Sigmoid colon (tissue), 7 donors: ENCODE measurements around the gene RPS15. TPM values are rescaled to one million over a fixed set of nuclear protein-coding genes. Genes with fewer than 3 reads are reported as not detected.

Experiments
- DNase-seq: peaks from one replicate; pipeline ENCODE4 v3.0.0-alpha.2; 2019
- H3K27ac ChIP-seq, 4 donors: fragments of 200-600 bp; sonication (generic); one replicate each; pipeline ENCODE4 v1.5.1; 2016 to 2019; ENCODE audit warnings: mild to moderate bottlenecking in 1 of 4
- H3K27me3 ChIP-seq, 3 donors: fragments of 200-600 bp; sonication (generic); one replicate each; pipeline ENCODE4 v1.5.1; 2019; ENCODE audit warnings: mild to moderate bottlenecking in 1 of 3
- H3K36me3 ChIP-seq, 4 donors: fragments of 200-600 bp; sonication (generic); one replicate each; pipeline ENCODE4 v1.5.1; 2016 to 2019
- H3K4me1 ChIP-seq, 4 donors: fragments of 200-600 bp; sonication (generic); one replicate each; pipeline ENCODE4 v1.5.1; 2017 to 2019
- H3K4me3 ChIP-seq, 4 donors: fragments of 200-600 bp; sonication (generic); one replicate each; pipeline ENCODE4 v1.5.1; 2017 to 2019; ENCODE audit warnings: mild to moderate bottlenecking in 2 of 4, moderate library complexity in 1 of 4
- H3K9me3 ChIP-seq, 4 donors: fragments of 200-600 bp in 3 of 4; sonication (generic) in 3 of 4; one replicate each; pipeline versions ENCODE4 v1.5.1 to v1.6.1; 2013 to 2019
- EP300 ChIP-seq, 4 donors: sonication (generic); formaldehyde crosslinking; IDR thresholded peaks; one replicate each; pipeline ENCODE4 v1.6.1; 2017; ENCODE audit warnings: antibody characterized with exemption in 4 of 4
- POLR2A ChIP-seq, 2 donors: fragments of 450-650 bp; IDR thresholded peaks; one replicate each; pipeline ENCODE4 v1.6.1; 2016; ENCODE audit warnings: antibody characterized with exemption in 2 of 2, mild to moderate bottlenecking in 2 of 2, moderate library complexity in 2 of 2
- POLR2AphosphoS5 ChIP-seq, 4 donors: sonication (generic); formaldehyde crosslinking; IDR thresholded peaks; one replicate each; pipeline ENCODE4 v1.6.1; 2017; ENCODE audit warnings: antibody characterized with exemption in 4 of 4
- WGBS, 2 donors: extraction: QIAGEN DNeasy Blood & Tissue Kit; methylation state at CpG; one replicate each; pipeline ENCODE4 v1.1.7; 2013; 5-methylcytosine and 5-hydroxymethylcytosine counted together
- intact Hi-C: fragments of 100-400 bp; cut with DNase I; formaldehyde crosslinking; loops from one replicate; pipeline ENCODE4 v1.15.1; 2023
- polyA plus RNA-seq, 3 donors: library from polyadenylated mRNA; stranded (reverse); fragments of 200-250 nt; gene quantifications; one replicate each; pipeline ENCODE4 v1.2.3, GENCODE V29; 2013
- total RNA-seq, 4 donors: library from RNA; depleted of rRNA; stranded (reverse); fragments of >200 nt; gene quantifications; one replicate each; pipeline ENCODE4 v1.1.0, GENCODE V29; 2016
- TF ChIP-seq, protein P1 (sequence below), 4 experiments: fragments of 450-650 bp in 3 of 4; fragments of 200-600 bp in 1 of 4; IDR thresholded peaks; one replicate each; pipeline ENCODE4 v1.5.1; 2016 to 2019; ENCODE audit warnings: antibody characterized with exemption in 4 of 4, mild to moderate bottlenecking in 3 of 4, moderate library complexity in 2 of 4
- donor health status: healthy with polysubstance abuse.
- donor health status: Bipolar disorder and iron deficiency.
- donor health status: healthy.

RPS15 gene
- total and polyA plus RNA-seq, 7 donors, result 2,516 to 5,641 (median 3,724) TPM

DNA sequence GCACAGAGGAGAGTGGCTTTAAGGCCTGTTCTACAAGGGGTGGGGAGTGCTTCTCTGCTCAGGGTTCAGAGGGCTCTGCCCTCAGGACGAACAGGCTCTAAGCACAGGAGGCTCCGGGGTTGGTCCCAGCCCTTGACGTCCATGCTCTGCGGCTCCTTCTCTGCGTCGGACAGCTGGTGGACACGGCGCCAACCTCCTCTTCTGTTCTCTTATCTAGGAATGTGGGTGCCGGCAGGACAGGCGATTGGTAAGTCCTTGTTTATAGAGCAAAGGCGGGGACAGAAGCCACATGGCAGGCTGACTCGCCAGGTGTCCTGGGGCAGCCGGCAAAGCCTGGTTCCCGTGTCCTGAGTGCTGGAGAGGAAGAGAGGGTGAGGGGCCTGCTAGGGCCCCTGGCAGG, 8.4 kb upstream of the RPS15 start:
- TF ChIP-seq EP300 (IDR thresholded peaks at IDR 0.05), result no peak
- TF ChIP-seq, protein P1, sequence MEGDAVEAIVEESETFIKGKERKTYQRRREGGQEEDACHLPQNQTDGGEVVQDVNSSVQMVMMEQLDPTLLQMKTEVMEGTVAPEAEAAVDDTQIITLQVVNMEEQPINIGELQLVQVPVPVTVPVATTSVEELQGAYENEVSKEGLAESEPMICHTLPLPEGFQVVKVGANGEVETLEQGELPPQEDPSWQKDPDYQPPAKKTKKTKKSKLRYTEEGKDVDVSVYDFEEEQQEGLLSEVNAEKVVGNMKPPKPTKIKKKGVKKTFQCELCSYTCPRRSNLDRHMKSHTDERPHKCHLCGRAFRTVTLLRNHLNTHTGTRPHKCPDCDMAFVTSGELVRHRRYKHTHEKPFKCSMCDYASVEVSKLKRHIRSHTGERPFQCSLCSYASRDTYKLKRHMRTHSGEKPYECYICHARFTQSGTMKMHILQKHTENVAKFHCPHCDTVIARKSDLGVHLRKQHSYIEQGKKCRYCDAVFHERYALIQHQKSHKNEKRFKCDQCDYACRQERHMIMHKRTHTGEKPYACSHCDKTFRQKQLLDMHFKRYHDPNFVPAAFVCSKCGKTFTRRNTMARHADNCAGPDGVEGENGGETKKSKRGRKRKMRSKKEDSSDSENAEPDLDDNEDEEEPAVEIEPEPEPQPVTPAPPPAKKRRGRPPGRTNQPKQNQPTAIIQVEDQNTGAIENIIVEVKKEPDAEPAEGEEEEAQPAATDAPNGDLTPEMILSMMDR (IDR thresholded peaks at IDR 0.05), result no peak
- Histone ChIP-seq H3K27ac (no peak overlapping the region), H3K36me3 (peaks cover 38 to 99% (median 65%) of the 10 kb centered on the region in 4 donors), H3K27me3 (no peaks in the 10 kb centered on the region), H3K4me1 (no peaks in the 10 kb centered on the region), H3K4me3 (no peak overlapping the region), H3K9me3 (no peaks in the 10 kb centered on the region)
- DNase-seq, result no peak
- 31 to 73% methylated on average over 14 of the region's 14 CpGs for WGBS, 2 donors
- intact Hi-C loops, result no loop called here

DNA sequence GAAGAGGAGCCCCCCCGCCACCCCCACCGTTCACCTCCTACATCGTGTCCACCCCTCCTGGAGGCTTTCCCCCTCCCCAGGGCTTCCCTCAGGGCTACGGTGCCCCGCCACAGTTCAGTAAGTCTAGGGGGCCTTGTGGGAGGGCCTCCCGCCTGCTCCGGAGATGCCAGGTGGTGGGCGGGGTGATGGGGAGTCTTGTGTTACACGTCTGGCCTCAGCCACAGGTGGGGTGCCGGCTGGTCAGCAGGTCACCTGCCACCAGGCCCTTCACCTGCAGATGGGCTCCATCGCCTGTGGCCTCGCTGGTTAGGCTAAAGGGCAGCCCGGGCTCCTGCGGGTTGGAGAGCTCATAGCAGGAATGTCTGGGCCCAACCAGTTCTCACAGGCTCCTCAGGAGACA, 8.0 kb upstream of the RPS15 start:
- H3K4me1 ChIP-seq, result no peaks in the 10 kb centered on the region
- DNase-seq, result no peak
- no peak for TF ChIP-seq POLR2AphosphoS5 (IDR thresholded peaks at IDR 0.05)
- TF ChIP-seq EP300 (IDR thresholded peaks at IDR 0.05), result no peak
- TF ChIP-seq, protein P1 (IDR thresholded peaks at IDR 0.05), result no peak
- TF ChIP-seq POLR2A (IDR thresholded peaks at IDR 0.05), result no peak
- intact Hi-C loops, result no loop called here
- no peak overlapping the region for H3K4me3 ChIP-seq
- 87 to 88% methylated on average over 14 of the region's 14 CpGs for WGBS, 2 donors
- no peak overlapping the region for H3K27ac ChIP-seq
- H3K9me3 ChIP-seq, result no peaks in the 10 kb centered on the region
- peaks cover 38 to 99% (median 61%) of the 10 kb centered on the region in 4 donors for H3K36me3 ChIP-seq
- no peaks in the 10 kb centered on the region for H3K27me3 ChIP-seq

DNA sequence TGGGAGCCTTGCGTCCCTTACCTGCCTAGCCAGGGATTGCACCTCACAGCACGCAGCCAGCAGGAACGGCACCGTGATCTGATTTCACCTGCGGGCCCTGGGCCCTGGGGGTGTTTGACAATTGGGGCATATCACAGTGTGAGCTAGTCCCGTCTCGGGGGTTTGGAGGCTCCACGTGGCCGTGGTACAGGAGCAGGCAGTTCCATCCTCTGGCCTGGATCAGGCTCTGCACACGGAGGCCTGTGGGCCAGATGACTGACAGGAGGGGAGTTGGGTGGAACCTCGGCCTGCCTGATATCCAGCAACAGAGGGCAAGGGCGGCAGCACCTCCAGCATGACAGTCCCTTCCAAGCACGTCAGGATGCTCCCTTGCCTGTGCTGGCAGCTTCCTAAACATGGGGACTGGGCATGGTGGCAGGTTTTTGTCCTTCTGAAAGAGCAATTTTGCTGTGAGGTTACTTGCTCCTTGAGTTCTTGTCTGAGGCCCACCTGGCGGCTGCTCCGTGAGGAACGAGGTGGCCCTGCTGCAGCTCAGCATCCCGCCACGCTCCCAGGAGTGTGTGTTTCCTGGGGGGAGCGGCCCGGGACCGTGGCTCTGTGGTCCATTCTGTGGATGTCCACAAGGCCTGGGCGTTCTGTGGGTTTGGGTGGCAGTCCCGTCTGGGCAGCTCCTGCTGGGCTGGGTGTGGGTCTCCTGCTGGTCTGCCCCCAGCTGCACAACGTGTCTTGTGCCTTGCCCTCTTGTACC, 6.3 kb upstream of the RPS15 start:
- intact Hi-C loops, result no loop called here
- DNase-seq, result no peak
- TF ChIP-seq POLR2A (IDR thresholded peaks at IDR 0.05), result no peak
- TF ChIP-seq EP300 (IDR thresholded peaks at IDR 0.05), result no peak
- TF ChIP-seq, protein P1 (IDR thresholded peaks at IDR 0.05), result no peak
- no peak for TF ChIP-seq POLR2AphosphoS5 (IDR thresholded peaks at IDR 0.05)
- Histone ChIP-seq H3K9me3 (no peaks in the 10 kb centered on the region), H3K36me3 (peaks cover 38 to 89% (median 54%) of the 10 kb centered on the region in 4 donors), H3K27ac (no peak overlapping the region), H3K27me3 (no peaks in the 10 kb centered on the region), H3K4me1 (no peaks in the 10 kb centered on the region), H3K4me3 (no peak overlapping the region)
- 93 to 94% methylated on average over 24 of the region's 24 CpGs for WGBS, 2 donors

DNA sequence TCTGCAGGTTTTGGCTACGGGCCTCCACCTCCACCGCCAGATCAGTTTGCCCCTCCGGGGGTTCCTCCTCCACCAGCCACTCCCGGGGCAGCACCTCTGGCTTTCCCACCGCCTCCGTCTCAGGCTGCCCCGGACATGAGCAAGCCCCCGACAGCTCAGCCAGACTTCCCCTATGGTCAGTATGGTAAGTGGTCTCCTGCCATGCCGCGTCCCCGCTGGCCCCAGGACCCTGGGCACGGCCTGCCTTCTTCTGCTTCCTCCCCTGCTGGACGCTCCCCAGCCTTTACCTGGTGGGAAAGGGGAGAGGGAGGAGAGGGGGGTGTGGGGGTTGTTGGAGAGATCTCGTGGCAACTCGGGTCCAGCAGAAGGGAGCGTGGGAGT, 5.7 kb upstream of the RPS15 start:
- TF ChIP-seq EP300 (IDR thresholded peaks at IDR 0.05) (no peak), POLR2A (IDR thresholded peaks at IDR 0.05) (no peak), POLR2AphosphoS5 (IDR thresholded peaks at IDR 0.05) (no peak)
- TF ChIP-seq, protein P1 (IDR thresholded peaks at IDR 0.05), result no peak
- H3K4me1 ChIP-seq, result peaks cover 0 to under 1% (median under 1%) of the 10 kb centered on the region in 4 donors
- H3K27ac ChIP-seq, result no peak overlapping the region
- intact Hi-C loops, result no loop called here
- peaks cover 34 to 83% (median 51%) of the 10 kb centered on the region in 4 donors for H3K36me3 ChIP-seq
- no peaks in the 10 kb centered on the region for H3K27me3 ChIP-seq
- H3K4me3 ChIP-seq, result no peak overlapping the region
- 95 to 96% methylated on average over 16 of the region's 16 CpGs for WGBS, 2 donors
- no peaks in the 10 kb centered on the region for H3K9me3 ChIP-seq
- DNase-seq, result no peak
